Nephron (organoid): Measurements from ENCODE around the gene LRRC41.
"Not testable (repeated sequence)": the region's sequence is repeated elsewhere in the genome, so short reads cannot be mapped to it uniquely, and the experiment has no call there.

Source experiments
- H3K27ac Mint-ChIP-seq, 3 experiments: 2 replicates each; pipeline ENCODE4 v1.8.0; 2020; ENCODE audit warnings: mixed read lengths in 3 of 3, mild to moderate bottlenecking in 2 of 3, moderate library complexity in 1 of 3
- H3K27me3 Mint-ChIP-seq: 2 replicates; pipeline ENCODE4 v1.8.0; 2021; ENCODE audit warnings: low read depth, mild to moderate bottlenecking, moderate library complexity, mixed read lengths
- H3K36me3 Mint-ChIP-seq: 2 replicates; pipeline ENCODE4 v1.8.0; 2020; ENCODE audit warnings: low read depth, mixed read lengths
- H3K4me1 Mint-ChIP-seq: 2 replicates; pipeline ENCODE4 v1.8.0; 2020; ENCODE audit warnings: mixed read lengths
- H3K4me3 Mint-ChIP-seq, 3 experiments: 2 replicates each; pipeline ENCODE4 v1.8.0; 2020; ENCODE audit warnings: mild to moderate bottlenecking in 3 of 3, mixed read lengths in 3 of 3, moderate library complexity in 2 of 3
- H3K9me3 Mint-ChIP-seq: 2 replicates; pipeline ENCODE4 v1.8.0; 2020; ENCODE audit warnings: mixed read lengths
- CTCF ChIP-seq, 3 experiments: fragments of 200-600 bp; sonication (generic); IDR thresholded peaks; one replicate each; pipeline ENCODE4 v1.5.0; 2021; ENCODE audit warnings: antibody characterized with exemption in 3 of 3; ENCODE audit not compliant: unreplicated experiment in 3 of 3

The LRRC41 gene

GRCh38 chr1:46342677-46343350 lies 39.4 kb upstream of the LRRC41 start:
- Mint-ChIP-seq H3K27me3 (no peaks in the 10 kb centered on the region), H3K9me3 (no peaks in the 10 kb centered on the region), H3K27ac (peak overlapping the region; percentile 17 to 99 (median 98)), H3K4me1 (peaks cover 34% of the 10 kb centered on the region), H3K36me3 (peaks cover 35% of the 10 kb centered on the region), H3K4me3 (peak overlapping the region; percentile 99)
- no peak for TF ChIP-seq CTCF (IDR thresholded peaks at IDR 0.05; ENCODE audit: unreplicated experiment in 3 of 3)

GRCh38 chr1:46342084-46342656 lies 38.8 kb upstream of the LRRC41 start:
- peak; percentile 8 to 24 (median 20) for TF ChIP-seq CTCF (IDR thresholded peaks at IDR 0.05; ENCODE audit: unreplicated experiment in 3 of 3)
- Mint-ChIP-seq H3K27ac (peak overlapping the region; percentile 98 to 99 (median 99)), H3K27me3 (no peaks in the 10 kb centered on the region), H3K4me1 (peaks cover 34% of the 10 kb centered on the region), H3K36me3 (peaks cover 31% of the 10 kb centered on the region), H3K4me3 (peak overlapping the region; percentile 99), H3K9me3 (no peaks in the 10 kb centered on the region)

- H3K9me3 Mint-ChIP-seq: no peaks in the 10 kb centered on the region
- H3K36me3 Mint-ChIP-seq: peaks cover 23% of the 10 kb centered on the region
- H3K4me3 Mint-ChIP-seq: peak overlapping the region; percentile 99
- peaks cover 34% of the 10 kb centered on the region for H3K4me1 Mint-ChIP-seq
- H3K27me3 Mint-ChIP-seq: no peaks in the 10 kb centered on the region
- H3K27ac Mint-ChIP-seq: peak overlapping the region; percentile 98 to 99 (median 99)
- TF ChIP-seq CTCF (IDR thresholded peaks at IDR 0.05; ENCODE audit: unreplicated experiment in 3 of 3): no peak
Observed at GRCh38 chr1:46341222-46342083, 38.0 kb upstream of the LRRC41 start.

- Mint-ChIP-seq H3K4me3 (peak within 1 kb of the TSS; percentile 99), H3K27me3 (no peaks in the 10 kb centered on the region), H3K36me3 (peaks cover 21% of the 10 kb centered on the region), H3K9me3 (no peaks in the 10 kb centered on the region), H3K27ac (peak within 1 kb of the TSS; percentile 98 to 99 (median 99)), H3K4me1 (peaks cover 34% of the 10 kb centered on the region)
- TF ChIP-seq CTCF (IDR thresholded peaks at IDR 0.05; ENCODE audit: unreplicated experiment in 3 of 3): peak; percentile 57 to 76 (median 62)
Observed at GRCh38 chr1:46340404-46341221, 37.2 kb upstream of the LRRC41 start, which contains the start of gene NSUN4. TSS of gene NSUN4 (plus strand) at chr1:46340807. CDS start at chr1:46340827, 20 bp downstream.

- Mint-ChIP-seq H3K4me1 (peaks cover 23% of the 10 kb centered on the region), H3K4me3 (peak overlapping the region in 1 of 3 experiments; percentile 38)
- H3K36me3 Mint-ChIP-seq, H3K27ac Mint-ChIP-seq, H3K9me3 Mint-ChIP-seq, H3K27me3 Mint-ChIP-seq: not testable (repeated sequence)
Observed at GRCh38 chr1:46337409-46337808, 34.0 kb upstream of the LRRC41 start.
